NCI-H748 (cell line): Measurements from ENCODE around the gene RRM1.
"Not testable (repeated sequence)": the region's sequence is repeated elsewhere in the genome, so short reads cannot be mapped to it uniquely, and the experiment has no call there.

Source experiments
- DNase-seq: peaks from one replicate; lab custom pipeline; 2025; ENCODE audit not compliant: unreplicated experiment; lab: John Stamatoyannopoulos, UW

The RRM1 gene

DNA sequence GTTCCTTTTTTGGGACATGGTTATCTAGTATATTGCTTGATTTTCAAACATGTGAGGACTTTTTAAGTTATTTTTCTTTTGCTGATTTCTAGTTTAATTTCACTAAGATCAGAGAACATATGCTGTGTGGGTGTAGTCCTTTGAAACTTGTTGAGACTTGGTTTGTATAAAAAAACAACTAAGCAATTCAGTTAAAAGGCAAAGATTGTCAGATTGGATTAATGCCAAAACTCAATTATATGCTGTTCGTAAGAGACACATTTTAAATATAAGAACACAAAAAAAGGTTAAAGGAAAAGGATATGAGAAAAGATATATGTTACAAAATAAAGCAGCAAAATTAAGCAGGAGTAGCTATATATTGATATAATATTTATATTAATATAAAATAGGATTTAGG lies 17.8 kb upstream of the RRM1 start:
- no peak for DNase-seq

DNA sequence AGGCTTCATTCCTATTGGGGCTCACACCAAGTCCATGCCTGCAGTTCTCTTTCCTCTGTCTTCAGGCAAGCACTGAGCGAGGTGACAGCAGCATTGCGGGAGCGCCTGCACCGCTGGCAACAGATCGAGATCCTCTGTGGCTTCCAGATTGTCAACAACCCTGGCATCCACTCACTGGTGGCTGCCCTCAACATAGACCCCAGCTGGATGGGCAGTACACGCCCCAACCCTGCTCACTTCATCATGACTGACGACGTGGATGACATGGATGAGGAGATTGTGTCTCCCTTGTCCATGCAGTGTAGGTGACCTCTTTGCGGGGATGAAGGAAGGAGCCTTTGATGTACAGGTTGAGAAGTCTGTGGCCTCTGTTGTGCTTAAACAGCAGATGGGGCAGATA lies 11.4 kb upstream of the RRM1 start:
- no peak for DNase-seq

DNA sequence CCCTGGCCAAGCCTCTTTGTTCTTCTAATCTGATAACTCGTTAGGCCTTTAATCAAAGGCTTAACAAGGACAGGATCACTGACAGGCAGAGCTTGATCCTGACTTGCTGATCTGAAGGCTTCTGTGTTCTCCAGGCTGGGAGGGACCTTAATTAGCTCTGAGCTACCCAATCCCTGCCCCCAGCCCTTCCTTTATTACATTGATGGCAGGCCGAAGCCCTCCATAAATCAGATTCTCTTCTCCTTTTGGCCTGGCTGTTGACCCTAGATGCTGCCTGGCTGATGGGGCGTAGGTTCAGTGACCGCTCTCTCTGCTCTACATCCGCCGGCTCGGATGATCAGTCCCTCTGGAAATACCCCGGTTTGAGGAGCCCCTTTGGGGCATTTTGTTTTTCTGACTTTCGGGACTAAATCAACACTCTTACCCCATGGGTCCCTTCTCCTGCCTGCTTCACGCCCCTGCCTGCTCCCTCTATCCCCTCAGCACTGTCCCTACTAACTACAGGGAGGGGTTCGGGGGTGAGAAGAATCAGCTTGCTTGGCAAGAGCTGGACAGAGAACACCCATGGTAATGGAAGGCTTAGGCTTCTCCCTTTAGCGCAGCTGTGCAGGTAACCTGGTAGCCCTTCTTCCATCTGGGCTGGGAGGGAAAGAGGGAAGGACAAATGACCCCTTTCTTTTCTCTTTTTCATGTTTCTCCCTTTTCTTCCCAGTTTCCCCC lies 10.0 kb upstream of the RRM1 start:
- no peak for DNase-seq

DNA sequence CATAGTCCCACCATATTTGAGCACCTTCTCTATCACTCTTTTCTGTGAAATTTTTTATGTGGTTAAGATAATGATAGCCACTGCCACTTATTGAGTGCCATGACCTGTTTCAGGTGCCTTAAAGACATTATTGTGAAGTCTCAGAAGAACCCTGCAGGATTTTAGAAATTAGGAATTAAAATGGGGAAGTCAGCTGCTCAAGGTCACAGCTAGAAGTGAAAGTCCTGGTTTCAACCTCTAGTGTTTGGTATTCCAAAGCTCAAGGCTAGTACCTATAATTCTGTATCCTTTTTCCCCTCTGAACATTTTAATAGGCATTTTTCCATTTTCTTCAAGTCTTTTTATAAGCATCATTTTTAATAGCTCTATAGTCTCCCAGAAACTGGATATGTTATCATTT lies 9.0 kb upstream of the RRM1 start:
- no peak for DNase-seq

DNA sequence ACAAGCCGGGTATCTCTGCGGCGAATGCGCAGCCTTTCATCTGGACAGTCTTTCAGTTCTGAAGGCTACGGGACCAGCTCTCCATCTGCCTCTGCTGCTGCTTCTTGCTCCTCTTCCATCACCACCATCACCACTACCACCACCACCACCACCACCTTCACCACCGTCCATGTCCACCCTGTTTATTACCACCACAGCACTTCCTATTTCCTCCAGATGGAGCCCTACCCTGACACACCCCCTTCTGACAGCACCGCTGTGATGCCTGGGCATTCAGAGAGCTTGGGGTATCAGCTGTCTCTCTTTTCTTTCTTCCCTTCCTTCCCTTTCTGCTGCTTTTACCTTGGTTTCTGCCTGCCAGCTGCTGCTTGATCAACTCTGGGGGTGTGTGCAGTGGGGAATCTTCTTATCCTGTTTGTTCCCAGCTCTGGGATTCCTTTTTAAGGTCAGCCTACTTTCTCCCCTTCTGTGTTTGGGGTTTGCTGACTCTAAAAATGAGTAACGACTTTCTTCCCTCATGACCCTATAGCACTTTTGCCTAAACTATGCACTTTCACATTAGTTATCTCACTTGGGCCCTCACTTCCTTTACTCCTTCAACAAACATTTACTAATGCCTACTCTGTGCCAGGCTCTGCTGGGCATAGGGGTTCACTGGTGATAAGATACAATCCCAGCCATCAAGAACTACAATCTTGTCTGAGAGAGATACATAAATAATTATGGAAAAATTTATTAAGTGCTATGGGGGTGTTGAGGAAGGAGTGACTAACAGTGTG lies 7.8 kb upstream of the RRM1 start:
- DNase-seq = no peak

DNA sequence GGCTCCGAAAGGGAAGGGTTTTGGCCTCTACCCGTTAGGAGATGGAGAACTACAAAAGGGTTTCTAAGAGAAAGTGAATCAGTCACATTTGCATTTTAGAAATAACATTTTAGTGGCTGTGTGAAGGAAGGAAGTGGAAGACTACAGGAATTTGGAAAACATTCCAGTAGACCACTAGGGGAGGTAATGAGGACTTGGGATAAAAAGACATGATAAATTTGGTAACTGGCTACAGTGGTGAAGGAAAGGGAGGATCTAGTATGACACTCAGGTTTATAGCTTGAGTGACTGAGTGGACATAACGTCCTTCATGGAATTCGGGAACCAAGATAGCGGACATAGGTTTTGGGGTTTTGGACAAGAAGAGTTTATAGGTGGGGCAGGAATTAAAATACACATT lies 7.0 kb upstream of the RRM1 start:
- no peak for DNase-seq

DNA sequence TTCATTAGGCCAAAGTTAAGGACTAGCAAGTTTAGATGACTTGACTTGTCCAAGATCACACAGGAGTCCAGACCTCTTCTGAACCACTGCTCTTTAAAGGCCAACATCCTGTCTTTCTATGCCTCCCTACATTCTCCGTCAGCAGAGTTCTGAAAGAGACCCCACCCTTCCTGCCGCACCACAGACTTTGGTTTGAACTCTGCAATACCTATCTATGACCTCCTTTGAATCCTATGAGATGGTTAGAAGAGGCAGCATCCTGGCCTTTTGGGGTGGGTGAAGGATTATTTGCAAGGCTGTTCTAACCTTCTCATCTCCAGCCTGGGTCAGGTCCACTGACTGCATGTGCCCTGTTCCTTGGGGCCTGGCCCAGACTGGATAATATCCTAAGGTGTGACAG lies 4.3 kb upstream of the RRM1 start:
- no peak for DNase-seq

DNA sequence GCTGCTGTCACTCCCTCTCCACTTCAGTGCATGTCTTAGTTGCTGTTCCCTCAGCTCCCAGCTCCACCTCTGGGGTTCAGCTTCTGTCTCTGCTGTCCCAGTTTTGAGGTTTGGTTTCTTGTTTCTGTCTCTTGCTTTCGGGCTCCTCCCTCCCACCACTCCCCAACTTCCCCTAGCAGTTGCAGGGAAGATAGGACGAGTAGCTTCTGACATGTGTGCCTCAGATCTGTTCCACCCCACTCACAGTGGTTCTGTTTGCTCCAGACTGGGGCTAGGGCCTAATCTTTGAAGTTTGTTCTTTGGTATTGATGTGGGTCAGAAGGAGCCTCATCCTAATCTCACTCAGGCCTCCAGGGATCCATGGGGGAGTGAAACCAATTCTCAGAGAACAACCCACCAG lies 2.6 kb upstream of the RRM1 start:
- no peak for DNase-seq

DNA sequence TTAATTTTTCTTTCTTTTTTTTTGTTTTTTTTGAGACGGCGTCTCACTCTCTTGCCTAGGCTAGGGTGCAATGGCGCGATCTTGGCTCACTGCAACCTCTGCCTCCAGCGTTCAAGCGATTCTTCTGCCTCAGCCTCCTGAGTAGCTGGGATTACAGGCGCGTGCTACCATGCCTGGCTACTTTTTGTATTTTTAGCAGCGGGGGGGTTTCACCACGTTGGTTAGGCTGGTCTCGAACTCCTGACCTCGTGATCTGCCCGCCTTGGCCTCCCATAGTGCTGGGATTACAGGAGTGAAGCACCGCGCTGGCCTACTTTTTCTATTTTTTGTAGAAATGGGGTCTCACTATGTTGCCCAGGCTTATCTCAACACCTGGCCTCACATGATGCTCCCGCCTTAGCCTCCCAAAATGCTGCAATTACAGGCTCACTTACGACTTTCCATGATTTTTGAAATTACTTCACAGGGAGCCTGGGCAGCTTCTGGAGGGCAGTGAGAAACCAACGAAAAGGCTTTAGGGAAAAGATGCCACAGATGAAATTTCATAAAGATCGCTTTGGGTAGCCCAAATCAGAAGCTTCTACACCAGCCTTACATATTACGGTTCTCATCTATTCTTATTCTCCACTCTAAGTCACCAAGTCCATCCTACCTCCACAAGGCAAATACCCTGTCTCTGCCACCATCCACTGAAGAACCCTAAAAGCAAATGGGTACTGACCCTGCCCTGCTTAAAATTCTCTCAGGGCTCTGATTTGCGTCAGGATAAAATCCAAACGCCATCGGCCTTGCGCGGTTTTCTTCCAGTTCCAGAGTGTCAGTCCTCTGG lies 866 bp upstream of the RRM1 start:
- no peak for DNase-seq

DNA sequence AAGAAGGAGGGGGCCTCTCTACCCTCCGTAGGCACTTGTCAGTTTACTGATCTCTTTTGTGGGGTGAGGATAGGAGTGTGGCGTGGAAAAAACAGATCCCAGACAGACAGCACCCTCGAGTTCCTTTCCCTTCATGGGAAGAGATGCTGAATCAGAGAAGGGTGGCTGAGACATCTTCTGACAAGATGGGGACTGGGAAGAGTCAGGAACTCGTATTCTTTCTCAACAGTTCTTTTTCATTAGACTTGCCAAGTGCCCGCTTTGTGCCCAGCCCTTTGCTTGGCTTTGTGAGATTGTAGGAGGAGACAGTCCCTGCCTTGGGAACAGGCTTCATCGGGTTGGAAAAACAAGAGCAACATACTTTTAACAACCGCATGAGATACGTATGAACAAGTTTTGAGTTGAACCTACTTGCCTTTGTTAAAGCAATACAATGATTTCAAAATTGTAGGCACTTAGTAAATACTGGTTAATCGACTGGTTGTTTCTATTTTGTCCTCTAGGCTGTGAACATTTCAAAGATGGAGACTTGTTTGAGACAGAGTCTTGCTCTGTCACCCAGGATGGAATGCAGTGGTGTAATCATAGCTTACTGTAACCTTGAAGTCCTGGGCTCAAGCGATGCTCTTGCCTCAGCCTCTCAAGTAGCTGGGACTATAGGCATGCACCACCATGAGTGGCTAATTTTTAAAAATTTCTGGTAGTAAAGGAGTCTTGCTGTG lies 1.1 kb downstream of the RRM1 start:
- peak; percentile 39 for DNase-seq

DNA sequence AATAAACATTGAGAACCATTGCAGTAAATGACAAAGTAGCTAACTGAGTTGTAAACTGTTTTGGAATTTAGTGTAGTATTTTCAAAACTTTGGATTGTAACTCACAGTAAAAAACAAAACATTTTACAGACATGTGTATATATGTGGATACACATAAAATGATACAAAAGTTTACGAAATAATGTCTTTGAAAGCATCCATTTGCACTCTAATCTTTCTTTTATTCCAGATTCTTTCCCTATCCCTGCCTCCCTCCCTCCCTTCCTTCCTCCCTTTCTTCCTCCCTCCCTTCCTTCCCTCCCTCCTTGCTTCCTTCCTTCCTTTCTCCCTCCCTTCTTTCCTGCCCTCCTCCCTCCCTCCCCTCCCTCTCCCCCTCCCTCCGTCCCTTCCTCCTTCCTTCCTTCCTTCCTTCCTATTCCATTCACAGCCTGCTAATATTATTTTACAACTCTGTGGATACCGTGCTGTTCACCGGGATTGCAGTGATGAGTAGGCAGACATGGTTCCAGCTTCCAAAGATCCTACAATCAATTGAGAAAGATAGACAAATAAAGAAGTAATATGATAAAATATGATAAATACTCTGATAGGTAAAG lies 3.5 kb downstream of the RRM1 start:
- no peak for DNase-seq

DNA sequence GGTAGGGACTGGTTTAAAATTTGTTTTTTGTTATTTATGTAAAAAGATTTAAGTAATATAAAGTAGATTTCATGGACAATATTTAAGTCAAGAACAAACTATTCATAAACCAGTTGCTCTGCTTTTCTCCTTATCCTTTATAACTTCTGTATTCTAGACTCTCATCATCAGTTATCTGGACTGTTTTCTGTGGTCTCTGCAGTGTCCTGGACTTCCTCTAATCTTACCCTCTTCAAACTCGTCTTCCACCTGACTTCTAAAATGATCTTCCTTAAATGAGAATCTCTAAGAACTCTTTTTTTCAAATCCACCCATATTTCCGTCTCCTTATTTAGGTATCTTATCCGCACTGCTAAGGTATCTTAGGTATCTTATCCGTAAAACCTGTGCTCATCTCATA lies 8.1 kb downstream of the RRM1 start:
- no peak for DNase-seq

DNA sequence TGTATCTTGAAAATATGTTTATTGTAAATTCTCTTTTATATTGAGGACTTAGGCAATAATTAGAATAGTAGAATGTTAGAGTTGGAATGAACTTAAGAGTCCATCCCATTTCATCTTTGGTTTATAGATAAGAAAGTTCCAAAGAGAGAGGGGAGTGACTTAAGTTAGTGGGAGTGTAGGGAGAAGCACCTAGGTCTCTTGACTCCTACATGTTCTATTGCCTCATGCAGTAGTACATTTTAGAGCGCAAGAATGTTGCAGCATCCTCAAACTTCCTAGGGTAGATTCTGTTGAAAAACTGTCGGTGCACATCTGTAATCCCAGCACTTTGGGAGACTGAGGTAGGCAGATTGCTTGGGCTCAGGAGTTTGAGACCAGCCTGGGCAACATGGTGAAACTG lies 8.7 kb downstream of the RRM1 start:
- DNase-seq = no peak

DNA sequence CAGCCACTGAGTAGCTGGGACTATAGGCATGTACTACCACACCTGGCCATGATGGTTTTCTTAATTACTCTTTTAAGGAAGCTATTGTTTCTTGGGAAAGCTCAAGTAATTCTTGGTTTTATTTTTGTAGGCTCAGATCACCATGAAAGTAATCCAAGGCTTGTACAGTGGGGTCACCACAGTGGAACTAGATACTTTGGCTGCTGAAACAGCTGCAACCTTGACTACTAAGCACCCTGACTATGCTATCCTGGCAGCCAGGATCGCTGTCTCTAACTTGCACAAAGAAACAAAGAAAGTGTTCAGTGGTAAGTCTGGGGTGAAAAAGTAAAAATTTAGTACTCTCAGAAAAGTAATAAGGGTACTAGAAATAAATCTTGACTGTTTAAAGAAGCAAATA lies 11.3 kb downstream of the RRM1 start:
- DNase-seq = no peak

DNA sequence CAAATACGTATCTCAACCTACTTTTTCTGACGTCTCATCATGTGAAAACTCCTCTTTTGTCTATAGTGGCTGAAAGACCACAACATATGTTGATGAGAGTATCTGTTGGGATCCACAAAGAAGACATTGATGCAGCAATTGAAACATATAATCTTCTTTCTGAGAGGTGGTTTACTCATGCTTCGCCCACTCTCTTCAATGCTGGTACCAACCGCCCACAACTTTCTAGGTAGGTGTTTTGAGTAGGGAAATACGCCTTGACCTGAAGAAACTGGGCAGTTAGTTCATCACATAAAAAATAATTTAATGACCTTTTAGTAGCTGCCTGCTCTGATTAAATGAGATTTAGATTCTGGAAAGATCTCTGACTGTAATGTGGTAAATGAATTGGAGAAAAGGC lies 17.2 kb downstream of the RRM1 start:
- no peak for DNase-seq

DNA sequence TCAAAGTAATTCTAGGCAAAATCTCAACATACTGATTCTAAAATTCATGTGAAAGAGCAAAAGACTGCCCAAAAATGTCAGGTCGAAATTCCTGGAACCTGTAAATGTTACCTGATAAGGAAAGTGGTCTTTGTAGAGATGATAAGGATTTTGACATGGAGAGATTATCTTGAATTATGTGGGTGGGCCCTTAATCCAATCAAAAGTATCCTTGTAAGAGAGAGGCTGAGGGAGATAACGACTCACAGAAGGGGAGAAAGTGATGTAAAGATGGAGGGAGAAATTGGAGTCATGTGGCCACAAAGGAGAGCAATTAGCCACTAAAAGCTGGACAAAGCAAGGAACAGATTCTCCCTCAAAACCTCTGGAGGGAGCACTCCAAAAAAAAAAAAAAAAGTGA lies 20.5 kb downstream of the RRM1 start:
- no peak for DNase-seq

DNA sequence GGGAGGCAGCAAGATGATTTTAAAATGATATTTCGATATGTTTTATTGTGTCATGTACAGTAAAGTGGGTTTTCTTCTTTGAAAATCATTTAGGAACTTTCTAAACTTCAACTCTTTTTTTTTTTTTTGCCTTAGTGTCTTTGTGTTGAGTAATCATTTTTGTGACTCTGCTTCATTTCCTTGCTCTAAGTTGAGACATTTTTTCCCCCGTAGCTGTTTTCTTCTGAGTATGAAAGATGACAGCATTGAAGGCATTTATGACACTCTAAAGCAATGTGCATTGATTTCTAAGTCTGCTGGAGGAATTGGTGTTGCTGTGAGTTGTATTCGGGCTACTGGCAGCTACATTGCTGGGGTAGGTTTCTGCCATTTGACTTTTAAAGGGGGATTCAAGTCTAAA lies 23.5 kb downstream of the RRM1 start:
- DNase-seq = no peak

DNA sequence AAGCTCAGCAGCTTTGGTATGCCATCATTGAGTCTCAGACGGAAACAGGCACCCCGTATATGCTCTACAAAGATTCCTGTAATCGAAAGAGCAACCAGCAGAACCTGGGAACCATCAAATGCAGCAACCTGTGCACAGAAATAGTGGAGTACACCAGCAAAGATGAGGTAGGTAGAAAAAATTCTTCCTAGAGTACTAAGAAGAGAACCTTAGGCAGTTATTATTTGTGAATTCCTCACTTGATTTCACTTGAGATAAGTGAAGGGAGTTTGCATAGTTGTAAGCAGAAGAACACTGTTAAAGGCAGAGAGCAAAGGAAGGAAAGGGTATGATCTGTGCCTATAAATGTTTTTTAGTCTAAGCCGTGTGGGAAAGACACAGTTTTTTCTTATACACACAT lies 28.6 kb downstream of the RRM1 start:
- DNase-seq = no peak

DNA sequence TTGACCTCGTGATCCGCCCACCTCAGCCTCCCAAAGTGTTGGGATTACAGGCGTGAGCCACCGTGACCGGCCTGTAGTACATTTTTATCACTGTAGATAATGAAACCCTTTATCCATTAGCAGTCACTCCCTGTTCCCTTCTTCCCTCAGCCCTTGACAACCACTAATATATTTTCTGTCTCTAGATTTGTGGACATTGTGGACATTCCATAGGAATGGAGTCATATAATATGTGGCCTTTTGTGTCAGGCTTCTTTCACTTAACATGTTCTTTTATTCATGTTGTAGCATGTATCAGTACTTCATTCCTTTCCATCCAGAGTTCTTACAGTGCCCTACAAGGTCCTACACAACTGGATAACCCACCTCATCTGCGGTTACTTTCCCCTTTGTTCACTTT lies 30.5 kb downstream of the RRM1 start:
- no peak for DNase-seq

DNA sequence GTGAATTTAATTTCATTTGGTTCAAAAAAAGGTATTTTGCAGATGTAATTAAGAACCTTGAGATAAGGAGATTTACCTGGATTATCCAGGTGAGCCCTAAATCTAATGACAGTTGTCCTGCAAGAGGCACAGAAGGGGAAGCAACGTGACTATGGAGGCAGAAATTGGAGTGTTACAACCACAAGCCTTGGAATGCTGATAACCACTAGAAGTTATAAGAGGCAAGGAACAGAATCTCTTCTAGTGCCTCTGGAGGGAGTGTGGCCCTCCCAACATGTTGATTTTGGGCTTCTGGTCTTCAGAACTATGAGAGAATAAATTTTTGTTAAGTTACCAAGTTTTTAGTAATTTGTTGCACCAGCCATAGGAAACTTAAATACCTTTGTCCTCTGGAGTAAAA lies 32.8 kb downstream of the RRM1 start:
- DNase-seq = no peak

DNA sequence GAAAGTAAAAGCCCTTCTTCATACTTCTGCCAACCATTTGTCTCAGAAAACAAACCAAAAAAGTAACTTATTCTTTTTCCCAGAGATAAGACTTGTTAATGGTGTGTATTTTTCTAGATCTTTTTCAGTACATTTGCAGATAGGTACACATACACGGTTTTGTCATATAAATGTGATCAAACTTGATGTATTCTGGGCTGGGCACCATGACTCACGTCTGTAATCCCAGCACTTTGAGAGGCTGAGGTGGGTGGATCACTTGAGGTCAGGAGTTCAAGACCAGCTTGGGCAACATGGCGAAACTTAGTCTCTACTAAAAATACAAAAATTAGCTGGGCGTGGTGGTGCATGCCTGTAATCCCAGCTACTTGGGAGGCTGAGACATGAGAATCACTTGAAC lies 35.6 kb downstream of the RRM1 start:
- DNase-seq = not testable (repeated sequence)
